GM12801 (cell line): ENCODE data around the gene LRP3.

Experiments used
- CTCF ChIP-seq: IDR thresholded peaks from one replicate; pipeline ENCODE4 v1.5.1; 2011; ENCODE audit warnings: control low read depth; ENCODE audit not compliant: insufficient read length; ENCODE audit errors: extremely low read depth

Gene LRP3

GRCh38 chr19:33193865-33194362 is at the start of gene LRP3:
Gene LRP3 (plus strand): TSS chr19:33194330. CDS start chr19:33194786, 456 bp downstream.
- TF ChIP-seq CTCF: no peak

DNA sequence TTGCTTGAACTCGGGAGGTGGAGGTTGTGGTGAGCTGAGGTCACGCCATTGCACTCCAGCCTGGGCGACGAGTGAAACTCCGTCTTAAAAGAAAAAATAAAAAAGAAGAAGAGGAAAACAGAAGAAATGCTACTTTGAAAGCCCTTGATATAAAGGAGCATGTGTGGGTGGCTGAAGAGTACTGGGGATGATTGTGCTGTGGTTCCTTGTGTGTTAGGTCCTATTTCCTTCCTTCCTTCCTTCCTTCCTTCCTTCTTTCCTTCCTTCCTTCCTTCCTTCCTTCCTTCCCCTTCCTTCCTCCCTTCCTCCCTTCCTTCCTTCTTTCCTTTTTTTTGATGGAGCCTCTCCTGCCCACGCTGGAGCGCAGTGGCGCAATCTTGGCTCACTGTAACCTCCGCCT is 47.9 kb upstream of the LRP3 start:
- TF ChIP-seq CTCF: no peak

GRCh38 chr19:33147538-33147937 is 46.6 kb upstream of the LRP3 start:
- TF ChIP-seq CTCF: no peak

GRCh38 chr19:33150852-33151518 is 43.1 kb upstream of the LRP3 start:
- TF ChIP-seq CTCF: no peak

GRCh38 chr19:33152176-33152575 is 42.0 kb upstream of the LRP3 start:
- TF ChIP-seq CTCF: no peak

- no peak for TF ChIP-seq CTCF
These were observed 37.8 kb upstream of the LRP3 start for GRCh38 chr19:33156334-33156733.

GRCh38 chr19:33157906-33158305 is 36.2 kb upstream of the LRP3 start:
- TF ChIP-seq CTCF: no peak
